Uterus (tissue), 4 donors: ENCODE results near the gene ADRA2A. TPM values are rescaled to one million over a fixed set of nuclear protein-coding genes. Genes with fewer than 3 reads are reported as not detected.

Experiments used
- DNase-seq, 2 donors: peaks; one replicate each; pipeline ENCODE4 v3.0.0-alpha.2; 2019 to 2020
- H3K27ac ChIP-seq, 2 donors: fragments of 200-600 bp; sonication (generic); 1 replicate in 1 of 2; 2 replicates in 1 of 2; pipeline ENCODE4 v1.5.1; 2016 to 2018
- H3K27me3 ChIP-seq, 2 donors: fragments of 200-600 bp; sonication (generic); one replicate each; pipeline ENCODE4 v1.5.1; 2018 to 2019; ENCODE audit warnings: control low read depth in 1 of 2
- H3K36me3 ChIP-seq, 2 donors: fragments of 200-600 bp; sonication (generic); one replicate each; pipeline ENCODE4 v1.5.1; 2019; ENCODE audit warnings: control low read depth in 1 of 2
- H3K4me1 ChIP-seq, 2 donors: fragments of 200-600 bp; sonication (generic); one replicate each; pipeline ENCODE4 v1.5.1; 2018 to 2019; ENCODE audit warnings: control low read depth in 1 of 2
- H3K4me3 ChIP-seq, 2 donors: fragments of 200-600 bp; sonication (generic); 1 replicate in 1 of 2; 2 replicates in 1 of 2; pipeline ENCODE4 v1.5.1; 2018 to 2019; ENCODE audit warnings: mild to moderate bottlenecking in 1 of 2
- H3K9me3 ChIP-seq, 2 donors: fragments of 200-600 bp; sonication (generic); one replicate each; pipeline ENCODE4 v1.5.1; 2019; ENCODE audit warnings: control low read depth in 1 of 2
- CTCF ChIP-seq, 4 experiments: fragments of 200-600 bp in 2 of 4; fragments of 450-650 bp in 2 of 4; sonication (generic) in 2 of 4; IDR thresholded peaks; one replicate each; pipeline ENCODE4 v1.5.1; 2016 to 2019; ENCODE audit warnings: antibody characterized with exemption in 4 of 4, mild to moderate bottlenecking in 2 of 4, moderate library complexity in 1 of 4
- POLR2A ChIP-seq, 2 donors: fragments of 450-650 bp; IDR thresholded peaks; one replicate each; pipeline ENCODE4 v1.6.1; 2016; ENCODE audit warnings: antibody characterized with exemption in 2 of 2, mild to moderate bottlenecking in 1 of 2, moderate library complexity in 1 of 2
- intact Hi-C: fragments of 100-400 bp; cut with DNase I; formaldehyde crosslinking; loops from one replicate; pipeline ENCODE4 v1.15.1; 2023; ENCODE audit warnings: low total_unique reads
- total RNA-seq, 4 donors: library from RNA; depleted of rRNA in 3 of 4; stranded (reverse); fragments of >200 nt in 3 of 4; gene quantifications; one replicate each; pipeline versions ENCODE4 v1.1.0 to v1.2.4, GENCODE V29; 2014 to 2023
- donor health status: DM: yes; HTN: yes; CAD: no.

The ADRA2A gene
- total RNA-seq, 4 donors from 2014 or later, result 0.26 to 4.9 (median 2.7) TPM

DNA sequence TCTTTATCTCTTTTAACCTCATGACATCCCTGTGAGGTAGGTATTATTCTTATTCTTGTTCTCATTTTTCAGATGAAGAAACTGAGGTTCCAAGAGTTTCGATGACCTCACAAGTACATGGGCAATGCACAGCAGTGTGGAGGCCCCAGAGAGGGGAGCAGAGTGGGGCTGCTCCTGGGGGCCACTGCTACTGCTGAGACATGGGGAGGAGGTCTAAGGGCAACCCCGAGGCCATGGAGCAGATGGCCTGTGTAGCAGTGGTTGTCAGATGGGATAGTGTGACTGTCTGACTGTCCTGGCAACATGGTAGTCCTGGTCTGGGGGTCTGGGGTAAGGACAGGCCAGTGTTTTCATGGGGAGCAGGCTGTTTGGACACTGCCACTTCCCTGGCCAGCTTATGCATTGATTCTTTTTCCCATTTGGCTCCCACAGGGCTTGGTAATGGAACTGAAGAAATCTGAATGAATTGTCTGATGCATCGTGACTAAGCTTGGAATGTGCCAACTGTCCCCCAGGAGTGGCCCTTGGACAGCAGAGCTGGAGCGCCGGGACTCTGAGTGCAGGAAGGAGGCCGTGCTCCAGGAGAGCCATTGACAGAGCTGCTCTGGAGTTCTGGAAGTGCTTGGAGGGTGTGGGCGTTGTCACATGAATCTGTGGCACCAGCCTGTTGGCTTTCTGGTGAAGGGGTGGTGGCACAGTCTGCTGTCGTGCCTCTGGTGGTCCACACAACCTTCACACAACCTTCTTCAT, 40.9 kb downstream of the ADRA2A start:
- H3K27ac ChIP-seq, result no peak overlapping the region
- no peaks in the 10 kb centered on the region for H3K36me3 ChIP-seq
- no peak overlapping the region for H3K4me3 ChIP-seq
- H3K27me3 ChIP-seq, result no peaks in the 10 kb centered on the region
- no peaks in the 10 kb centered on the region for H3K9me3 ChIP-seq
- TF ChIP-seq CTCF (IDR thresholded peaks at IDR 0.05), result no peak
- intact Hi-C loops, result no loop called here
- no peaks in the 10 kb centered on the region for H3K4me1 ChIP-seq
- no peak for DNase-seq

GRCh38 chr10:111118758-111119157, 41.9 kb downstream of the ADRA2A start:
- no peak overlapping the region for H3K4me3 ChIP-seq
- no peaks in the 10 kb centered on the region for H3K4me1 ChIP-seq
- H3K9me3 ChIP-seq, result no peaks in the 10 kb centered on the region
- no peak overlapping the region for H3K27ac ChIP-seq
- intact Hi-C loops, result no loop called here
- TF ChIP-seq CTCF (IDR thresholded peaks at IDR 0.05) (no peak), POLR2A (IDR thresholded peaks at IDR 0.05) (no peak)
- no peaks in the 10 kb centered on the region for H3K36me3 ChIP-seq
- no peaks in the 10 kb centered on the region for H3K27me3 ChIP-seq
- DNase-seq, result no peak

- Histone ChIP-seq H3K4me1 (no peaks in the 10 kb centered on the region), H3K4me3 (no peak overlapping the region), H3K9me3 (no peaks in the 10 kb centered on the region), H3K36me3 (no peaks in the 10 kb centered on the region), H3K27me3 (no peaks in the 10 kb centered on the region), H3K27ac (no peak overlapping the region)
- TF ChIP-seq POLR2A (IDR thresholded peaks at IDR 0.05), result no peak
- no peak for TF ChIP-seq CTCF (IDR thresholded peaks at IDR 0.05)
- intact Hi-C loops, result no loop called here
- no peak for DNase-seq
Observed at GRCh38 chr10:111119637-111120036, 42.8 kb downstream of the ADRA2A start.

DNA sequence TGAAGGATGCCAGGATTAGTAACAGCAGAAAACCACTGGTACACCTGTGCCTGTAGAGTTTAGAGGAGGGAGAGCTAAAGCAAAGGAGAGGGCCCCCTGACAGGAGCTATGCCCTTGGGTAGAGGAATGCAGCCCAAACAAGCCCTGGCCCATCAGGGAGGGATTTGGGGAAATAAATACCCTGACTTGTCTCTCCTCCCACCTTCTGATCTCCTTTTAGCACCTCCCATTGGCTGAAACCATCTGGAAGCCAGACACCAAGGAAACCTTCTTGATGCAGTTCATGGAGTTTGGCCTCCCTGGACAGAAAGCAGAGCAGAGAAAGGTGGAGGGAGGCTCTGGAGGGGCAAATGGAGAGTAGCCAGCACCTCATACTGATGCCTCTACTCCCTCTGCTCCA, 45.3 kb downstream of the ADRA2A start:
- no peak overlapping the region for H3K27ac ChIP-seq
- TF ChIP-seq POLR2A (IDR thresholded peaks at IDR 0.05) (no peak), CTCF (IDR thresholded peaks at IDR 0.05) (no peak)

DNA sequence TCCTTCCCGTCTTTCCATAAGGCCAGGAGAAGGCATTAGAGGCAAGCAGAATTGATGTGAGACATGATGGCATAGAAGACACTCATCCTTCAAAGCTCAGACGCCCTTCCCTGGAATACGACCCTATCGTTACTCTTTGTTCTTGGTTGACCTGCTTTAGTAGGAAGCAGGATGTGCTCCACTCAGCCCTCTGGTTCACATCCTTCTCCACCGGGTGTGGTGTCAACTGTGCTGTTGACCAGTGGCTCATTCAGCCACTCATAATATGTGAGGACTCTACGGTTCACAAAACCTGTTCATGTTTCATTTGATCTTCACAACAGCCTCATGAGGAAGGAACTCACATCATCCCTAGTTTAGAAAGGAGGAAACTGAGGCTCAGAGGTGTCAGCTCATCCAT, 47.1 kb downstream of the ADRA2A start:
- no peaks in the 10 kb centered on the region for H3K27me3 ChIP-seq
- no peak overlapping the region for H3K4me3 ChIP-seq
- no peaks in the 10 kb centered on the region for H3K36me3 ChIP-seq
- no peak overlapping the region for H3K27ac ChIP-seq
- no peak for DNase-seq
- no peaks in the 10 kb centered on the region for H3K4me1 ChIP-seq
- intact Hi-C loops, result no loop called here
- H3K9me3 ChIP-seq, result no peaks in the 10 kb centered on the region
- TF ChIP-seq POLR2A (IDR thresholded peaks at IDR 0.05) (no peak), CTCF (IDR thresholded peaks at IDR 0.05) (no peak)

More for the DNA sequence above, 45.3 kb downstream of the ADRA2A start:
- H3K9me3 ChIP-seq, result no peaks in the 10 kb centered on the region
- no peaks in the 10 kb centered on the region for H3K4me1 ChIP-seq
- no peaks in the 10 kb centered on the region for H3K36me3 ChIP-seq
- H3K27me3 ChIP-seq, result no peaks in the 10 kb centered on the region
- intact Hi-C loops, result no loop called here
- no peak for DNase-seq
- H3K4me3 ChIP-seq, result no peak overlapping the region
